EH (cell line): ENCODE measurements around the gene PLXNA4.
"Not testable (repeated sequence)": the region's sequence is repeated elsewhere in the genome, so short reads cannot be mapped to it uniquely, and the experiment has no call there.

ENCODE experiments used
- DNase-seq: peaks from one replicate; pipeline ENCODE4 v3.0.0-alpha.2; 2015; ENCODE audit warnings: low read depth

Gene PLXNA4

DNA sequence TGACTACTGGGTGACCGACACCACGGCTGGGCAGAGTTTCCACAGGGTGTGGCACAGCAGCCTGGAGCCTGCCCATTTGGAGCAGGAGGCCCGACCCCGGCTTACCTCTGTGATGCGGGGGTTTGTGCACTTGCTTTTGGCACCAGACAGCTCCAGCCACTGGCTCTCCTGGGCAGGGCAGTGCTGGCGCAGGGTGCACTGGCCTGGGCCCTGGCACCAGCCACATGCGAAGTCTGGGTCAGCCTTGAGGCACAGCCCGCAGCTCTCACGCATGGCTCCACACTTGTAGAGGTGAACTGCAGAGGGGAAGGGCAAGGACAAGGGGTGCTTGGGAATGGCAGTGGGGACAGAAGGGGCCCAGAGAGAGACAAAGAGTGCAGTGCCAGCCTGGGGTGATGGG, 373.7 kb downstream of the PLXNA4 start:
- no peak for DNase-seq

DNA sequence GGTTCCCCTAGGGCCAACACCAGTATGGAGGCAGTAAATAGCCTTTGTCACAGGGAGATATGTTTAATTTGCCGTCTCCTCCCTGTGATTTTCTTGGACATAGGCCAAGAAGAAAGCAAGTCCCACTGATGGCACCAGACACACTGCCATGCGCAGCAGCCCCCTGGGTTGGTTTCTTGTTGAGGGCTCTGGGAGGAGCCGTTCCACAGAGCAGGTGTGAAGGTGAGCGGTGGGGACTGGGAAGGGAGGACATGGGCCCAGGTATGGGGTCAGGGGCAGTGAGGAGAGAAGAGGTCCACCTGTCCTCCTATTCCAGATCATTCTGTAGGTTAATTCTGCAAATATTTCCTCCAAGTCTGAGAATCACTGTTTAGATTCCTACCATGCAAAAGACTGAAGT, 376.1 kb downstream of the PLXNA4 start:
- DNase-seq: no peak

DNA sequence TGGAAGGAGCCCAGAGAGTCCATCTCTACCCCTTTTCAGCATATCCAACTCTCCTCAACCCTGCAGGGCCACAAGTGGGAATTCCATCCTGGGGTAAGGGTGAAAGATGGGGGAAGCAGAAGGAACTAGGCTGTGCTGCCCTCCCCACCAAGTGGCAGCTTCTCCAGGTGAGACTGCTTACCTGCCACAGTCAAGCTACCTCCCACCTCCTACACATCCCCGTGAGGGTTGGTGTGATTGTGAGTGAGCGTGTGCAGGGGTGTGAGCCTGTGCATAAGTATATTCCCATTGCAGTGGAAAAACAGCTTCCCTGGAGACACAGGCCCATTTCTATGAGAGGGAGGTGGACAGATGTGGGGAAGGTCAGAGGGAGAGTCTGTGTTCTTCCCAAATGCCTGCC, 376.6 kb downstream of the PLXNA4 start:
- no peak for DNase-seq

DNA sequence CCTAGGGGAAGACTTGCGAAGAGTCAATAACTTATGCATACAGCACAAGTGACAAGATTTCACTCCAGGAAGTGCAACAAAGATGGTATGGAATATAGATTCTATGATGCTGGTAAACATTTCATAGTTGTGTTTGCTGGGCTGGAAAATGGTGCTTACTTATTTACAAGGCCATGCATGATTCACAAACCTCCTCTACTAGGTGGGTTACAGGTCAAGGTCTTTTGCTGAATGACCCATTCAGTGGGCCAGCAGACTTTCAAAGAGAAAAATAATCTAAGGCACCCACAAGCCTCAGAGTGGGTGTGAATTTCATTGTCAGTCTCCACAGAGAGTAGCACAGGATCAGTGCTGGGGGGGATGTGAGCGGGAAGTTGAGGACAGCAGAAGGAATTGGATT, 378.5 kb downstream of the PLXNA4 start:
- DNase-seq: no peak

DNA sequence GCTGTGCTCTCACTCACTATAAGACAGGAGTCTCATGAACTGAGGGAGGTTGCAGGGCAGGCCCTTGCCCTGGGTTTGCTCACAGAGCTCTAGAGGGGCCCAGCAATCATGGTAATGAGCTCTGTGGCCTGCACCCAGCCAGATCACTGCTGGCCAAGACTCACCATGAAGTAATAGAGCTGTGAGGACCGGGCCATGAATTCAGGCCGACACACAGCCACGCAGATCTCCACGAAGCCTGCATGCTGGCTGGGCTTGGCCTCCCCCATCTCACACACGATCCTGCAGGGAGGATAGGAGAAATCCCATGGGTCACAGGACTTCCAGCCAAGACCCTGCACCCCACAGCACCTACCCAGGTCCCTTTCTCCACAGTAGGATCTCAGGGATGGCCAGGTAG, 382.4 kb downstream of the PLXNA4 start:
- no peak for DNase-seq

DNA sequence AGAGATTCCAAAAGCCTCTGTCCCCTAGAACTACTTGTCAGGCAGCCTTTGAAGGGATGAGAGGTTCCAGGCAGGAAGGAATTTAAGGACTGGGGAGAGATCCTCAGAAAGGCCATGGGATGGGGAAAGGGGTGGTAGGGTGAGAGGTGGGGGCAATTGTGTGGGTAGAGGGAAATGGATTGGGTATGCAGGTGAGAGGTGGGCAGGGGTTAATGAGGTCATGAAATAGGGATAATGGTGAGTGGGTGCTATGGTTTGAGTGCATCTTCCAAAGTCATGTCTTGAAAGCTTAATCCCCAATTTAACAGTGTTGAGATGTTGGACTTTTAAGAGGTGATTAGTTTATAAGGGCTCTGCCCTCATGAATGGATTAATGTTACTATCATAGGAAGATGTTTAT, 383.5 kb downstream of the PLXNA4 start:
- DNase-seq: no peak

DNA sequence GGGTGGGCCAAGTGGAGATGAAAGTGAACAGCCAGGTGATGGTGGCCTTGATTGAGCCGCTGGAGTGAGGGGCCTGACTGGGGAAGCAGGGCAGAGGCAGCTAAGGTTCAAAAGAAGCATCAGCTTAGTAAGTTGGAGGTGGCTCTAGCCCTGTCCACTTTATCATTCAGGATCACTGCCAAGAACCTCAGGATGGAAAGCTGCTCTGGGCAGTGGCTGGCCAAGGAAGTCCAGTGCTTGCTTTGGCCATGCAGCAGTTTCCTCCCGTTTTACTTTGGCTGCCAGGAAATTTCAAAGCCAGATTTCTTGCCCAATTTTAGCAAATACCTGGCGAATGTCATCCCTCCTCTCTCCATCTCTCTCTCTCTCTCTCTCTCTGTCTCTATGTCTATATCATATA, 384.9 kb downstream of the PLXNA4 start:
- DNase-seq: no peak

DNA sequence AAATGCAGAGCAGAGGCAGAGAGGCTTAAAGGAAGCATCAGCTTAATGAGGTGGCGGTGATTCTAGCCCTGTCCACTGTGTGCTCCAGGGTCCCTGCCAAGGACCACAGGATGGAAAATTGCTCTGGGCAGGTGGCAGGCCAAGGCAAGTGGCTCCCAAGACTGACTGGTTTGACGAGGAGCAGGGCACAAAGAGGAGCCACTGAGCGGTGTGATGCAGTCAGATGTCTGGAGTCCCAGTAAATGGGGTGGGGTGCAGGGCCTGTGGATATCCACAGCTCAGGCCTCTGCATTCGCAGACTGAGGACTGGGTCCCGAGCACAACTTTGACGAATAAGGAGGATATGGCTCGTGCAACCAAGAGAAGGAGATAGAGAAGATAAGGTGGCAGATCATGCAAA, 385.6 kb downstream of the PLXNA4 start:
- no peak for DNase-seq

DNA sequence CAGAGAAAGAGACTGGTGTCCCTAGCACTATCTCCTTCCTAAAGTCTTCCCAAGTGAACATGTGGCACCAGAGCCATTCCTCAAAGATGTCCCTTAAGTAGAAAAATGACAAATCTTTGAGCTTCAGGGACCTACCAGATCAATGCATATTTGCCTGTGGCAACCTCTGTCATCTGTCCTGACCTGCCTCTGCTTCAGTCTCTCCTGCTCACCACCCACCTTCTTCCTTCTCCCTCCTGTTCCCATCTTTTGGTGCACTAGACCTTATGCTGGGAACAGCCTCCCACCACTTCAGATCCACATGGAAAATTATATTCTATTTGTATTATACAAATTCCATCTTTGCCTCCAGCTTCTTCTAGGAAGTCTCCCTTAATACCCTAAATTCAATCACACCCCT, 386.4 kb downstream of the PLXNA4 start:
- no peak for DNase-seq

DNA sequence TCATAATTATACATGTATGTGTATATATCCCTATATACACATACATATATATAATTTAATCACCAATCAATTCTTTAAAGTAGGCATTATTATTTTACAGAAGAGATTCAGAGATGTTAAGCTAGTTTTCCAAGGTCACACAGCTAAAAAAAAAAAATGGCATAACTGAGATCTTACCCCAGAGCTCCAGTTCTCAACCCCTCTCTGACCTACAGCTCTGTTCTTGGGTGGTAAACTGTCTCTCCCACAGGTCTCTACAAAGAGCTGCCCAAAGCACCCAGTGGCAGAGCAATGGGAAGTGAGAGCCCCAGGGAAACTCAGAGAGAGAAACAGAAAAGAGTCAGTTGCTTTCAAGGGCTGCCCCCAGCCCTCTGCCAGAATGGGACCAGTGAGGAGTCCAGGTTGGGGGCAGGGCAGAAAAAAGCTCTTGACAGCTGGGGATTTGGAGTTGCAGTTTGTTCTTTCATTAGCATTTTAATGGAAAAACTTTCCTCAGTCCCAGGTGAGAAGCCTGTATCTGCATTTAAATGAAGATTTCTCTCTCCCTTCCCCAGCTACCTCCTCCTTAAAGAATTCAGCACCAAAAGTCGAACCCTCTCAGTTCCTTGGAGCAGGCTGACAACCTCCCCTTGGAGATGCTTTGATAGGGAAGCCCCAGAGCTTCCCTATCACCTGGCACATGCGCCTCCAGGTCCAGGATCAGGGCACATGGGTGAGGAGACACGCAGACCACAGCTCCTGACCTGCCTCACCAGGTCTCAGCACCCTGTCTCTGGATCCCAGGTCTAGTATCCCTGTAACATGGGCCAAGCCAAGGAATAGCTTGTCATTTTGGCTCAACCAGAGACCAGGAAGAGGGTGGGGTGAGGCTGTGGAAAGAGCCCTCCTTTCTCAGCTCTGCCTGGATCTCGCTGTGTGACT, 388.1 kb downstream of the PLXNA4 start:
- DNase-seq: no peak

DNA sequence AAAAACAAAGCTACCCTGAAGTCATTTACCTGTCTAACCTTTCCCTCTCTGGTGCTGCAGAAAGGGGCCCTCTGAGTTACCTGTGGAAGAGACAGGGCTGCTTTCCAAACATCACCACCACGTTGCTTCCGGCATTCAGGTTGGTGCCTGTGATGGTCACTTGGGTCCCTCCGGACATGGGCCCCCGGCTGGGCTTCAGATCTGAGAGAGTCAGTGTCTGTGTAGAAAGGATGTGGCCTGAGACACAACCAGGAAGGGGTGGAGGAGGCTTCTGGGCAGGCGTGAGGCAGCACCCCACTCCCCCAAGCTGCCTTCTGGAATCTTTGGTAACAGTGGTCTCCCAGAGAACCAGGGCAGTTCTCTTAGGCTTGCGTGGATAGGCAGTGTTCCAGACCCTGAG, 388.9 kb downstream of the PLXNA4 start:
- no peak for DNase-seq

DNA sequence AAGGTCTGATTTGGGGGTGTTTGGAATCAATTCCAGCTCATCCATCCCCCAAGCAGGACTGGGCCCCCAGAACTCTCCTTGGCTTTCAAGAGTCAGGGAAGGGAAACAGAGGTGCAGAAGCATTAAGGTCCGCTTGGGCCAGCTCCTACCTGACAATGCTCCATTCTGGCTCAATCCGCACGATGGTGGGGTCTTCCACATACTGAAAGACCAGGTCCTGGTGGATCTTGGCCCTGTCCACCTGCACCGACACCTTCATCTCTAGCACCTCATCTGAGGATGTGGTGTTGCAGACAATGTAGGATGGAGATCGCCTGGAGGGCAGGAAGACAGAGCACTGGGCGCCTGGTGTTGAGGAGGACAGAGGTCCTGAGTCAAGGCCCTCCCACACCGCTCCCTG, 391.1 kb downstream of the PLXNA4 start:
- no peak for DNase-seq

DNA sequence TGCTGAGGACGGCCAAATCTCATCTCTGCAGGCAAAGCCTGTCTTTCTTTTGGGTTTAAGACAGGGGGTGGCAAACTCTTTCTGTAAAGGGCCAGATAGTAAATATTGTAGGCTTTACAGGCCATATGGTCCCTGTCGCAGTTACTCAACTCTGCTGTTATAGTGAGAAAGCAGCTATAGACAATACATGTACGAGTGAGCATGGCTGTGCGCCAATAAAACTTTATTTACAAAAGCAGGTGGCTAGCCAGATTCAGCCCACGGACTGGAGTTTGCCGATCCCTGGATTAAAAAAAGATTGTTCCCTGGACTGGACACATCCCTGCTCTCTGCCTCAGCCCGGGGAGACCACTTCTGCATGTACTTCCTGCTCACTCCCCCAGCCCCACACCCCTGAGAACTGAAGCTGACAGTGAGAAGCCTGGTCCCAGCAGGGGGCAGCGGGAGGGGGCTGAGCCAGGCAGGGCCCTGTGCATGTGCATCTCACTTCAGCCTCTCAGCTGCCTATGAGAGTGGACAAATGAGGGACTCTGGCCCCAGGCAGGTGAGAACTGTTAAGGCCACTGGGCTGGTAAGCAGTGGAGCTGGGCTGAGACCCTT, 392.4 kb downstream of the PLXNA4 start:
- no peak for DNase-seq

DNA sequence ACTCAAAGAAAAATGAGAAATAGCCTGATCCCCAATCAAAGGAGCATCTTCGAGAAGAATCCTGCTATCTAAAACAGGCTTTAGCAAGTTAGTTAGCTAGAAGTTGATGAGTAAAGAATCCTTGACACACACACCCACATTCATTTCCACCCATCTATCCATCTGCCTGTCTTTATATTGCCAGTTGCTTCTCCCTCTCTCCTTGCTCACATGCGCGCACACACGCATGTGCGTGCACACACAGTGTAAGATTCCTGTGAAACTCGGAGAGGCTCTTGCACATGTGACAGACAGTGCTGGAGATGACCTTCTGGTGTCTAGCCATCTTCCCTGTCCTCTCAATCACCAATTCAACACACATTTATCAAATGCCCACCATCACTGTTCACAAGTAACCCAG, 393.3 kb downstream of the PLXNA4 start:
- DNase-seq: no peak

DNA sequence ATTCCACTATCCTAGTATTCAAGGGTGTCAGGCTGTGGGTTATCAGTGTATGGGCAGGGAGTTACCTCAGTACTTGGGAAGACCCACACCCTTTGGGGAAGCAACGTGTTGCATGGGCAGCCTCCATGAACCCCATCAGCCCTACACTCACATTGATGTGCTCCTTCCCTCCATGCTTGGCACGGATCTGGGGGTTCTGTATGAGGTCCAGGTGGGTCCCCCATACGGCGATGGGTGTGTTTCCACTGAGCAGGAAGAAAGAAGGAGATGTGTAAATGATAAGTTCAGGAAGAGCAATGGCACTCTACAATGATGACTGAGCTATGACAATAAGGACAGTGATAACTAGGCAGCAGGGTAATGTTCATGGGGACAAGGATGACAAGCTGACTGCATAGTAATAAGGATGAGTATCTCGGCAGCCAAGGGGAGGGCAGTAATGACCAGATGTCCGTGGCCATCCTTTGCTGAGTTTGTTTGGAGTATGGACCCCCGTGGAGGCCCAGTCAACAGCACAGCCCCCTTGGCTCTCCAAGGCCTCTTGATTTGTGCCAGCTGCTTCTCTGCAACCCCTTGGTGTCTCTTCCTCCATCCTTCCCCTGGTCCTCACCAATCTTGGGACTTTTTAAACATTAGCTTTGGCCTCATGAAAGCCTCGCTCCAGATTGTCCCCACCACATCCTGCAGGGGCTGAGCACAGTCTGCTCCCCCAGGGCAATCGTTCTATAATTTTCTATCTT, 394.2 kb downstream of the PLXNA4 start:
- no peak for DNase-seq

DNA sequence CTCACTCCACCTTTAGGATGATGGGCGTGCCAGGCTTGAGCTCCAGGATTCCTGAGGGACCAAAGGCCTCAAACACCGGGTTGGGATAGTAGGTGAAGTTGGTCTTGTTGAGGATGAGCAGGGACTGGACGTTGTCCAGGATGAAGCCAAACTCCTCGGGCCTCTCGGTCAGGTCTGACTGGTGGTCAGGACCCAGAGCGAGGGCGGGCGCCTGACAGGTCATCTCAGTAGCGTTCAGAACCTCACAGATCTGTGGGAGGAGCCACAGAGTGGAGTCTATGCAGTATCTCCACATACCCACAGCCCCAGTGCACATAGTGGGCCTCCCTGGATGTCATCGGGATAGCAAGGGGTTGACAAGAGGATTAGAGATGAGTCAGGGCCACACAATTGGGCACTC, 394.9 kb downstream of the PLXNA4 start:
- no peak for DNase-seq

DNA sequence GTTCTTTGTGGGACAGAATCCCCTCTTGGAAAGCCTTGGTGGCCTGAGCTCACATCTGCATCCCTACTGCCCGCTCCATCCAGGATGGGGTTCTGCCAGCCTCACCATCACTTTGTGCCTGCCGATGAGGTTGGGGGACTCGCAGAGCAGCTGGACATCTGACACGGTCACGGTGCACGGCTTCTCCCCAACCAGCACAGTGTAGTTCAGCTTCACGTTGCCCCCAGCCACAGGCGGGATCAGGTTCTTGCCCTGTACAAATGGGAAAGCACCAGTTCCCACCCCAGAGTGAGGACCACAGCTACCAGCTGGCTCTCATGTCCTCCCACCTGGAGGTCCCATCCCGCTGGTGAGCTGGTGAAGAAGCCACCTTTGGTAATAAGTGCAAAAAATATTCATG, 395.8 kb downstream of the PLXNA4 start:
- no peak for DNase-seq

DNA sequence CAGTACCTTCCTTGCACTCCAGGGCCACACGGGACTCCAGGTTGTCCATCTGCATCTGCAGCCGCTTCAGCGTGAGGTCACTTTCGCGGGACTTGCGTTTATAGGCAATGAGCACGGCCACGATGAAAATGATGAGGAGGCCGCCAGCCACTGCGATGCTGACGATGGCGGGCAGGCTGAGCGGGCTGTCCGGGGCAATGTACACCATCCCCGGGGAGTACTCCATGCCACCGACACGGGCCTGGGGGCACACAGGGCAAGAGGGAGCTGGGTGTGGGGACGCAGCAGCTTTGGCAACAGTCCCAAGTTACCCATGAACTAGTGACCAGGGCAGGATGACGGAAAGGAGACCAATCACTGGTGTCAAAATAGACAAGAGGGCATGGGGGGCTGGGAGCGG, 396.6 kb downstream of the PLXNA4 start:
- no peak for DNase-seq

DNA sequence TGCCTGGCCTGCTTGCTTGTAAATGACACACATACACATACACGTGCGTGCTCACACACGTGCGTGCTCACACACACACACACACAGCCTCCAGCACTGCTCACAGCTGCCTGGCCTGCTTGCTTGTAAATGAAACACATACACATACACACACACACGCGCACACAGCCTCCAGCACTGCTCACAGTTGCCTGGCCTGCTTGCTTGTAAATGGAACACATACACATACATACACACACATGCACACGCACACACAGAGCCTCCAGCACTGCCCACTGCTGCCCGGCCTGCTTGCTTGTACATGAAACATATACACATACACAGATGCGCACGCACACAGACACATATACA, 397.2 kb downstream of the PLXNA4 start:
- no peak for DNase-seq

DNA sequence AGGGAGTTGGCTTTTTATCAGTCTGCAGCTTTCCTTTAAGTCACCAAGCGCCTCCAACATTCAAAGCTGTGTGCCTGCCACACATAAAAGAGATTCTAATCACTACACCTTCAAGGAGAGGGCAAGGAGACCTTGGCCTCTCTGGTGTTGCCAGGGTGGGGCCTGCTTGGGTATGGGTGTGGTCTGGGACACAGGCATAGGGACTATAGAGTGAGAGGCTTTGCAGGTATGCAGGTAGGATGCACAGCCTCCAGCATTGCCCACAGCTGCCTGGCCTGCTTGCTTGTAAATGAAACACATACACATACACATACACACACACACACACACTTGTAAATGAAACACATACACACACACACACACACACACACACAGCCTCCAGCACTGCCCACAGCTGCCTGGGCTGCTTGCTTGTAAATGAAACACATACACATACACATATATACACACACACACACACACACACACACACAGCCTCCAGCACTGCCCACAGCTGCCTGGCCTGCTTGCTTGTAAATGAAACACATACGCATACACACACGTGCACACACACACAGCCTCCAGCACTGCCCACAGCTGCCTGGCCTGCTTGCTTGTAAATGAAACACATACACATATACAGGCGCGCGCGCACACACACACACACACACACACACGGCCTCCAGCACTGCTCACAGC, 397.7 kb downstream of the PLXNA4 start:
- not testable (repeated sequence) for DNase-seq

DNA sequence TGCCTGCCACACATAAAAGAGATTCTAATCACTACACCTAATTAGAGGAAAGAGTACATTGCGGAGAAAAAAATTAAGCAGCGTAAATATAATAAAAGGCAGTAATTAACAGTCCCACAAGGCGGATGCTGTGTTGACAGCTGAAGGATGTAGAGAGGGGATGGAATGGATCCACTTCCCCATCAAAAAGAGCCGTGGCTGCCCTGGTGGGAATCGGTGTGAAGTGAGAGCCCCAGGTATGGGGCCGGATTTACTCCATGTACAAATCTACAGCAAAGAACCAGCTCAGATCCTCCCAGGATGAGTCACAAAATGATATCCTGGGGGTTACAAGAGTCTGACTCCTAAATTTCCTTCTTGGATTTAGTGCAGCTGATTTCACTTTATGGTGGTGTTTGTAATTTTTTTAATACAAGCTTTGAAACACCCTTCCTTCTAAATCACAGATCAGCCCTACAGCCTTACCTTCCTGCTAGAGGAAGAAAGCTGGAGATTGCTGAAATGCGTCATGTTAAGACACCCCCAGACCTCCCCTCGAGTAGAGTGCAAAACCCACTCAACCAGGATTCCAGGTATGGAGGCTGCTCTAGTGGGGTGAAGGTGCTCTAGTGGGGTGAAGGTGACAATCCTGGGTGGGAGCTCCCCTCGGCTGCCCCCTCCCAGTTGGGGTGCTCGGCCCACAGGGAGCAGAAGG, 398.4 kb downstream of the PLXNA4 start:
- DNase-seq: no peak

DNA sequence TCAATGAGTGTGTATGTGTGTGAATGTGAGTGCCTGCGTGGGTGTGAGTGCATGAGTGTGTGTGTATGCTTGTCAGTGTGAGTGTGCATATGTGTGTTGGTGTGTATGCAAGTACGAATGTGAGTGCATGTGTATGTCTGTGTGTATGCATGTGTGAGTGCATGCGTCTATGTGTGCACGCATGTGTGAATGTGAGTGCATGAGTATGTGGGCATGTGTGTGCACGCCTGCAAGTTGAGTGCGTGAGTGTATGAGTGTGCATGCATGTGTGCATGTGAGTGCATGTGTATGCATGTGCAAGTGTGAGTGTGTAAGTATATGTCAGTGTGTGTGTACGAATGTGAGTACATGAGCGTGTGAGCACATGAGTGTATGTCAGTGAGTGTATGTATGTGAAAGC, 399.6 kb downstream of the PLXNA4 start:
- no peak for DNase-seq
